OCI-LY1 (cell line): Measurements from ENCODE around the gene EPHA4.

Source experiments
- H2AFZ ChIP-seq: fragments of 200-600 bp; sonication (generic), shearing (Covaris generic); 2 replicates; pipeline ENCODE4 v1.6.0; 2014; ENCODE audit warnings: antibody characterized with exemption, mild to moderate bottlenecking, low read length
- H3F3A ChIP-seq: fragments of 200-600 bp; sonication (generic), shearing (Covaris generic); 2 replicates; pipeline ENCODE4 v1.6.0; 2014; ENCODE audit warnings: mild to moderate bottlenecking, antibody characterized with exemption, low read length, moderate library complexity; ENCODE audit not compliant: insufficient read depth
- H3K27ac ChIP-seq: fragments of 200-600 bp; sonication (generic); 2 replicates; pipeline ENCODE4 v1.5.1; 2014; ENCODE audit warnings: low read length, mixed run types, mild to moderate bottlenecking, low read depth; ENCODE audit not compliant: poor library complexity, severe bottlenecking
- H3K27me3 ChIP-seq: fragments of 200-600 bp; sonication (generic); 2 replicates; pipeline ENCODE4 v1.6.0; 2014; ENCODE audit warnings: antibody characterized with exemption, mild to moderate bottlenecking, low read length, moderate library complexity; ENCODE audit not compliant: insufficient read depth
- H3K36me3 ChIP-seq: fragments of 200-600 bp; sonication (generic); 2 replicates; pipeline ENCODE4 v1.6.1; 2014; ENCODE audit warnings: mild to moderate bottlenecking, antibody characterized with exemption, low read length, moderate library complexity, mixed read lengths; ENCODE audit not compliant: insufficient read depth
- H3K4me1 ChIP-seq: fragments of 200-600 bp; sonication (generic); 2 replicates; pipeline ENCODE4 v1.5.1; 2014; ENCODE audit warnings: mild to moderate bottlenecking, low read length, moderate library complexity; ENCODE audit not compliant: insufficient read depth, severe bottlenecking
- H3K4me2 ChIP-seq: fragments of 200-600 bp; sonication (generic), shearing (Covaris generic); 2 replicates; pipeline ENCODE4 v1.6.1; 2014; ENCODE audit warnings: low read length
- H3K4me3 ChIP-seq: fragments of 200-600 bp; sonication (generic); 2 replicates; pipeline ENCODE4 v1.5.1; 2014; ENCODE audit warnings: low read length, low read depth, mild to moderate bottlenecking, mixed read lengths; ENCODE audit not compliant: poor library complexity, severe bottlenecking
- H3K79me2 ChIP-seq: fragments of 200-600 bp; shearing (Covaris generic); 2 replicates; pipeline ENCODE4 v1.6.1; 2016; ENCODE audit warnings: mixed run types, low read length, mixed read lengths; ENCODE audit not compliant: insufficient read depth
- H3K9ac ChIP-seq: fragments of 200-600 bp; sonication (generic), shearing (Covaris generic); 2 replicates; pipeline ENCODE4 v1.6.1; 2014; ENCODE audit warnings: mild to moderate bottlenecking, low read length, mixed read lengths
- H3K9me2 ChIP-seq: fragments of 200-600 bp; sonication (generic), shearing (Covaris generic); 2 replicates; pipeline ENCODE4 v1.6.1; 2014; ENCODE audit warnings: low read depth, mild to moderate bottlenecking, low read length, mixed read lengths
- H3K9me3 ChIP-seq: fragments of 200-600 bp; shearing (Covaris generic); 2 replicates; pipeline ENCODE4 v1.6.1; 2014; ENCODE audit warnings: low read length, mixed read lengths
- H4K20me1 ChIP-seq: fragments of 200-600 bp; sonication (generic), shearing (Covaris generic); 2 replicates; pipeline ENCODE4 v1.6.0; 2016; ENCODE audit warnings: mild to moderate bottlenecking, low read length; ENCODE audit not compliant: insufficient read depth
- EZH2 ChIP-seq: fragments of 200-600 bp; sonication (generic), shearing (Covaris generic); IDR thresholded peaks from 2 replicates; pipeline ENCODE4 v1.8.0; 2017; ENCODE audit warnings: borderline replicate concordance, mixed run types, mild to moderate bottlenecking, antibody characterized with exemption, low read length, moderate library complexity, mixed read lengths
- TF ChIP-seq, protein P1 (sequence below): fragments of 200-600 bp; sonication (generic), shearing (Covaris generic); IDR thresholded peaks from 2 replicates; pipeline ENCODE4 v1.5.1; 2017; ENCODE audit warnings: mild to moderate bottlenecking, antibody characterized with exemption, low read length, moderate library complexity, mixed read lengths

Gene EPHA4

DNA sequence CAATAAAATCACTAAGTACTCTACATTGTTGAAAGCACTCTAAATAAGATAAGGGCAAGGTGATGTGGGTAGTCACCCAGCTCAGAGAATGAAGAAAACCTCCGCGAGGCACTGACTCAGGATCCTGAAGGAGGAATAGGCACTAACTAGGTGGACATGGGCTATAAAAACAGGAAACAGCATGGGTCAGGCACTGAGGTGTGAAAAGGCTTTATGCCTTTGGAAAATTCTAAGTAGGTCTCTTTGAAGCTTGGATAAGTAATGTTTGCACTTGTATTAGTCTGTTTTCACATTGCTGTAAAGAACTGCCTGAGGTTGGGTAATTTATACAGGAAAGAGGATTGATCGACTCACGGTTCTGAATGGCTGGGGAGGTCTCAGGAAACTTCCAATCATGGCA lies 161.6 kb downstream of the EPHA4 start:
- Histone ChIP-seq H4K20me1 (no peaks in the 10 kb centered on the region), H3K9ac (no peak overlapping the region), H3K4me2 (no peak overlapping the region), H3K9me2 (no peaks in the 10 kb centered on the region), H3K9me3 (no peaks in the 10 kb centered on the region), H3K27me3 (no peaks in the 10 kb centered on the region), H2AFZ (no peak overlapping the region), H3K36me3 (no peaks in the 10 kb centered on the region), H3K4me1 (no peaks in the 10 kb centered on the region), H3F3A (no peaks in the 10 kb centered on the region), H3K4me3 (no peak overlapping the region), H3K79me2 (no peaks in the 10 kb centered on the region), H3K27ac (no peak overlapping the region)
- TF ChIP-seq, protein P1, sequence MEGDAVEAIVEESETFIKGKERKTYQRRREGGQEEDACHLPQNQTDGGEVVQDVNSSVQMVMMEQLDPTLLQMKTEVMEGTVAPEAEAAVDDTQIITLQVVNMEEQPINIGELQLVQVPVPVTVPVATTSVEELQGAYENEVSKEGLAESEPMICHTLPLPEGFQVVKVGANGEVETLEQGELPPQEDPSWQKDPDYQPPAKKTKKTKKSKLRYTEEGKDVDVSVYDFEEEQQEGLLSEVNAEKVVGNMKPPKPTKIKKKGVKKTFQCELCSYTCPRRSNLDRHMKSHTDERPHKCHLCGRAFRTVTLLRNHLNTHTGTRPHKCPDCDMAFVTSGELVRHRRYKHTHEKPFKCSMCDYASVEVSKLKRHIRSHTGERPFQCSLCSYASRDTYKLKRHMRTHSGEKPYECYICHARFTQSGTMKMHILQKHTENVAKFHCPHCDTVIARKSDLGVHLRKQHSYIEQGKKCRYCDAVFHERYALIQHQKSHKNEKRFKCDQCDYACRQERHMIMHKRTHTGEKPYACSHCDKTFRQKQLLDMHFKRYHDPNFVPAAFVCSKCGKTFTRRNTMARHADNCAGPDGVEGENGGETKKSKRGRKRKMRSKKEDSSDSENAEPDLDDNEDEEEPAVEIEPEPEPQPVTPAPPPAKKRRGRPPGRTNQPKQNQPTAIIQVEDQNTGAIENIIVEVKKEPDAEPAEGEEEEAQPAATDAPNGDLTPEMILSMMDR = no peak
- no peak for TF ChIP-seq EZH2

GRCh38 chr2:221407765-221408164 lies 164.3 kb downstream of the EPHA4 start:
- Histone ChIP-seq H3K79me2 (no peaks in the 10 kb centered on the region), H3K4me3 (no peak overlapping the region), H3K4me1 (no peaks in the 10 kb centered on the region), H3K36me3 (no peaks in the 10 kb centered on the region), H3F3A (no peaks in the 10 kb centered on the region), H3K27ac (no peak overlapping the region), H3K9me3 (no peaks in the 10 kb centered on the region), H2AFZ (no peak overlapping the region), H3K9ac (no peak overlapping the region), H3K9me2 (no peaks in the 10 kb centered on the region), H3K27me3 (no peaks in the 10 kb centered on the region), H3K4me2 (no peak overlapping the region), H4K20me1 (no peaks in the 10 kb centered on the region)
- TF ChIP-seq, protein P1 = no peak
- TF ChIP-seq EZH2 = no peak

GRCh38 chr2:221405521-221405920 lies 166.6 kb downstream of the EPHA4 start:
- no peak overlapping the region for H3K4me2 ChIP-seq
- no peaks in the 10 kb centered on the region for H3K9me3 ChIP-seq
- TF ChIP-seq, protein P1 = no peak
- TF ChIP-seq EZH2 = no peak
- no peak overlapping the region for H3K27ac ChIP-seq
- no peaks in the 10 kb centered on the region for H3F3A ChIP-seq
- H3K9ac ChIP-seq = no peak overlapping the region
- H3K4me1 ChIP-seq = no peaks in the 10 kb centered on the region
- no peaks in the 10 kb centered on the region for H3K36me3 ChIP-seq
- H3K27me3 ChIP-seq = no peaks in the 10 kb centered on the region
- no peak overlapping the region for H2AFZ ChIP-seq
- no peak overlapping the region for H3K4me3 ChIP-seq
- no peaks in the 10 kb centered on the region for H3K79me2 ChIP-seq
- H4K20me1 ChIP-seq = no peaks in the 10 kb centered on the region
- H3K9me2 ChIP-seq = no peaks in the 10 kb centered on the region
